AG09309 (cell line): ENCODE data around the gene RIT1.
A peak's percentile ranks its signal among the peaks of the same experiment; 100 is the strongest.
"Not testable (repeated sequence)": the region's sequence is repeated elsewhere in the genome, so short reads cannot be mapped to it uniquely, and the experiment has no call there.

Source experiments
- DNase-seq: peaks from one replicate; pipeline ENCODE4 v3.0.0-alpha.2; 2010; ENCODE audit warnings: low read depth
- H3K4me3 ChIP-seq: 2 replicates; pipeline ENCODE4 v1.5.1; 2011; ENCODE audit warnings: mild to moderate bottlenecking, low read depth, low read length, moderate library complexity; ENCODE audit not compliant: control insufficient read depth
- TF ChIP-seq, protein P1 (sequence below): IDR thresholded peaks from 2 replicates; pipeline ENCODE4 v1.5.1; 2011; ENCODE audit warnings: mild to moderate bottlenecking, low read depth, low read length, inconsistent platforms; ENCODE audit not compliant: insufficient read depth, control insufficient read depth; ENCODE audit errors: missing control alignments

RIT1 gene

DNA sequence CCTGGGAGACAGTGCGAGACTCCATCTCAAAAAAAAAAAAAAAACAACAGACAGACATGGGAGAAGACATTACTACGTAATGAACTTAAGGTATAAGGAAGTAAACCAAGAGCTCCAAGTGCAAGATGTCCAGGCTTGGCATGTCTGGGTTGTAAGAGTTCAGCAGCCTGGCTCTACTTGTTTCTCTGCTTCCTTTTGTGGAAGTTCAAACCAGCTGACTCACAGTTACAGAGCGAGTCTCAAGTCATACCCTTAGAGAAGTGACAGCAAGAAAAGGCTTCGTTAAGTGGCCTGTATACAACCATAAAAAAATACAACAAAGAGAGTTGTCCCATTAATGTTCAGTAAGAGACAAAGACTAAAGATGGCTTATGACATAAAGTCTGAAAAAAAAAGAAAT, 1.3 kb downstream of the RIT1 start:
- TF ChIP-seq, protein P1, sequence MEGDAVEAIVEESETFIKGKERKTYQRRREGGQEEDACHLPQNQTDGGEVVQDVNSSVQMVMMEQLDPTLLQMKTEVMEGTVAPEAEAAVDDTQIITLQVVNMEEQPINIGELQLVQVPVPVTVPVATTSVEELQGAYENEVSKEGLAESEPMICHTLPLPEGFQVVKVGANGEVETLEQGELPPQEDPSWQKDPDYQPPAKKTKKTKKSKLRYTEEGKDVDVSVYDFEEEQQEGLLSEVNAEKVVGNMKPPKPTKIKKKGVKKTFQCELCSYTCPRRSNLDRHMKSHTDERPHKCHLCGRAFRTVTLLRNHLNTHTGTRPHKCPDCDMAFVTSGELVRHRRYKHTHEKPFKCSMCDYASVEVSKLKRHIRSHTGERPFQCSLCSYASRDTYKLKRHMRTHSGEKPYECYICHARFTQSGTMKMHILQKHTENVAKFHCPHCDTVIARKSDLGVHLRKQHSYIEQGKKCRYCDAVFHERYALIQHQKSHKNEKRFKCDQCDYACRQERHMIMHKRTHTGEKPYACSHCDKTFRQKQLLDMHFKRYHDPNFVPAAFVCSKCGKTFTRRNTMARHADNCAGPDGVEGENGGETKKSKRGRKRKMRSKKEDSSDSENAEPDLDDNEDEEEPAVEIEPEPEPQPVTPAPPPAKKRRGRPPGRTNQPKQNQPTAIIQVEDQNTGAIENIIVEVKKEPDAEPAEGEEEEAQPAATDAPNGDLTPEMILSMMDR: no peak
- H3K4me3 ChIP-seq: peak overlapping the region; percentile 43; the same call in 1 of the 2 replicates
- DNase-seq: no peak

DNA sequence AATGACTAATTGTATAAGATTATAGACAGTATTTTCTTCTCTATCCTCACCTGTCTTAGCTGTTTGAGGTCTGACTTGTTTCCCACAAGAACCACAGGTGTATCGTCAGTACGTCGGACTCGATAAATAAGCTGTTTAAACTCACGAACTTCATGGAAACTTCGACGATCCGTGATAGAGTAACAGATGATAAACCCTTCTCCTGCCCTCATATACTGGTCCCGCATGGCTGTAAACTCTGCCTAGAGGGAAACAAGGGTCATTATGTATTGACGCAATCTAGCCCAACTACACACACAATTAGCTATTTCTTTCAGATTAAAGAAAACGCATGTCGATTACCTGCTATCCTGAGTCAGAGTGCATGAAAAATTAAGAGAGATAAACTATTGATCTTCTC, 6.9 kb downstream of the RIT1 start:
- TF ChIP-seq, protein P1: no peak
- no peak overlapping the region for H3K4me3 ChIP-seq

DNA sequence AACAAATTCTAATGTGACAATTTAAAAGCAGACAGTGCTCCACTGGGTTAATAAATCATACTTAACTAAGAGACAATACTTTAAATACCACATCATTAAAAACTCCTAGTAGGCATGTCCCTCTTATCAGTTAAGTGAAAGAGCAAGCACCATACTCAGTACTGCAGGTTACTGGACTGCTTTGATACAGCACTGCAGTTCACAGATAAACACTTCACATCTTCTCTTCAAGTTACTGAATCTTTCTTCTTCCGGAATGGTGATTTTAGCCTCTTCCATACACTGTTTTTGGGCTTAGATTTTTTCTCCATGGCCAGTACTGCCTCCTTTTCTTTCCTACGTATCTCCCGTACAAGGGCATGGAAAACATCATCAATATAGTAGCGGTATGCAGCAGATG, 11.0 kb downstream of the RIT1 start:
- H3K4me3 ChIP-seq: no peak overlapping the region
- no peak for DNase-seq
- TF ChIP-seq, protein P1: no peak

More for the DNA sequence above, 6.9 kb downstream of the RIT1 start:
- DNase-seq: no peak

DNA sequence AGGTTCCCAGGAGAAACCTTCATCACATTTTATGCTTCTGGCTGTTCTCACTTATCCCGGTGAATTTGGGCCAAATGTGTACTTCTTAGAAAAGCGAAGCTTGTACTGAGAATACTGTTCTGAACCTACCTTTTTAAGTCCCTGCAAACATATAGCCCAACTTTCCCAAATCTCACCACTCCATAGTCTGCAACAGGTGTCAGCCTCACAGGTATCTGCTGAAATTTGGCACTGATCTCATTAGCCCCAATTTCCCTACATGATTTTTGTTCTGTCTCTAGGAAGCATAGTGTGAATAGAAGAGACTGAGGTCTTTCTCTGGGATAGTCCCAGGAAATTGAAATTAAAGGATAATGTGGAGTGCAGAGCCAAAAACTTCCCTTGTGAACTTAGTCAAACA, 11.5 kb downstream of the RIT1 start:
- no peak overlapping the region for H3K4me3 ChIP-seq
- TF ChIP-seq, protein P1: no peak
- DNase-seq: no peak

DNA sequence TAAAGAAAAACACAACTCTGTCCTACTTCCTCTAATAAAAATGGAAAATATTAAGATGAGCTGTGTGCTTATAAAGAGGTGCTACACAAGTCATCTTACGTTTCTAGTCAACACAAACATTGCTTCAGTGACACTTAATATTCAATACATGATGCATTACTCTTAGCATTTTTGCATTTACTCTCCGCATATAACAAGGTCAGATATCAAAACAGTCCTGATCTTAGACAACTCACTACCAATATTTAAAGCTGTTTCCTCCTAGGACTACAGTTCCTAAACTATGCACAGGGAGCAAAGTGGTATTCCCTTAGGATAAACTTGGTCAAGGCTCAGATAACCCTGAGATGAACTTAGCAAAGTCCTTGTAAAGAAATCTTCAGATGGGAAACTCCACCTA, 12.3 kb downstream of the RIT1 start:
- H3K4me3 ChIP-seq: no peak overlapping the region
- no peak for DNase-seq
- TF ChIP-seq, protein P1: no peak

DNA sequence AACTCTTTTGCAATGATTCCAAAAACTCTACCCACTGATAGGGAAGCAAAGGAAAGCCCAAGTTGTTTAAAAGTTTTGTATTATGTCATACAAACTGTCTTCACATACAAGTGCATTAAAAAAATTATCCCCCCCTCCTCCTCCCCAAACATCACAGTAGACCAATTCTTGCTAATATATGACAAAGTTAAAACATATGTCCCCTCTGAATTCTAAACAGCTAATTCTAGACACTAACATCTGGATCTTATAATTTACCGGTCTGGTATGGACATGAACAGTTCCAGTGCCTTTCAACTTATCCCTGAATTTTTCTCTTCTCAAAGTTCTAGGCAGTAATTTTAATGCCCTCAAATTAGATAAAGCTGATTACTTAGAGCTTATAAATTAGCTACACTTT, 13.4 kb downstream of the RIT1 start:
- no peak for DNase-seq
- no peak overlapping the region for H3K4me3 ChIP-seq
- TF ChIP-seq, protein P1: no peak

DNA sequence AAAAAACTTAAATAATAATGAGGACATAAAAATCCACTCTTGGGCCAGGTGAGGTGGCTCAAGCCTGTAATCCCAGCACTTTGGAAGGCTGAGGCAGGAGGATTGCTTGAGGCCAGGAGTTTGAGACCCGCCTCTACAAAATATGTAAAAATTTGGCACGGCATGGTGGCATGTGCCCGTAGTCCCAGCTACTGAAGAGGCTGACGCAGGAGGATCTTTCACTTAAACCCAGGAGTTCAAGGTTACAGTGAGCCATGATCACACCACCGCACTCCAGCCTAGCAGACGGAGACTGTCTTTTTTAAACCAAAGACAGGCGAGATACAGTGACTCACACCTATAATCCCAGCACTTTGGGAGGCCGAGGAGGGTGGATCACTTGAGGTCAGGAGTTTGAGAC, 14.7 kb downstream of the RIT1 start:
- not testable (repeated sequence) for DNase-seq, H3K4me3 ChIP-seq

DNA sequence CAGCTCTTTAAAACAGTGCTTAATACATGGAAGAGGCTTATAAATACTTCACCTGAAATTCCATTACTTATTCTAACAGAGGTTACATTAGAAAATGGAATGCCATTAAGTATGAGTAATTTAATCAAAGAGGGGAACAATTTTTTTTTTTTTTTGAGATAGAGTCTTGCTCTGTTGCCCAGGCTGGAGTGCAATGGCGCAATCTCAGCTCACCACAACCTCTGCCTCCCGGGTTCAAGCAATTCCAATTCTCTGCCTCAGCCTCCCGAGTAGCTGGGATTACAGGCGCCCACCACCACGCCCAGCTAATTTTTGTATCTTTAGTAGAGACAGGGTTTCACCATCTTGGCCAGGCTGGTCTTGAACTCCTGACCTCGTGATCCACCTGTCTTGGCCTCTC, 15.5 kb downstream of the RIT1 start:
- not testable (repeated sequence) for DNase-seq, H3K4me3 ChIP-seq
